HTR-8/SVneo (cell line): Measurements from ENCODE around the gene SEC11A.
A peak's percentile ranks its signal among the peaks of the same experiment; 100 is the strongest.
"Not testable (repeated sequence)": the region's sequence is repeated elsewhere in the genome, so short reads cannot be mapped to it uniquely, and the experiment has no call there.

Experiments
- DNase-seq: peaks from one replicate; pipeline ENCODE4 v3.0.0; 2011; ENCODE audit warnings: low spot score, mixed read lengths; ENCODE audit not compliant: insufficient read length
- FAIRE-seq: peaks from 2 replicates; lab custom pipeline; 2011; peaks lifted over from hg19 to GRCh38; lab: Jason Lieb, UNC

SEC11A gene

GRCh38 chr15:84740691-84741090 lies 24.8 kb upstream of the SEC11A start:
- DNase-seq (no peak), FAIRE-seq (no peak)

GRCh38 chr15:84737005-84737404 lies 21.1 kb upstream of the SEC11A start:
- DNase-seq = no peak
- FAIRE-seq = no peak

GRCh38 chr15:84736375-84736774 lies 20.4 kb upstream of the SEC11A start:
- FAIRE-seq = no peak
- no peak for DNase-seq

GRCh38 chr15:84735480-84736061 lies 19.6 kb upstream of the SEC11A start:
- not testable (repeated sequence) for FAIRE-seq, DNase-seq

- peak; percentile 81 for DNase-seq
- no peak for FAIRE-seq
Measured at GRCh38 chr15:84734794-84735479, 19.0 kb upstream of the SEC11A start.

GRCh38 chr15:84731774-84732173 lies 15.8 kb upstream of the SEC11A start:
- DNase-seq = no peak
- FAIRE-seq = no peak

GRCh38 chr15:84727429-84727828 lies 11.5 kb upstream of the SEC11A start:
- no peak for DNase-seq
- FAIRE-seq = no peak

GRCh38 chr15:84725001-84725491 lies 9.1 kb upstream of the SEC11A start:
- no peak for FAIRE-seq

GRCh38 chr15:84722628-84723027 lies 6.7 kb upstream of the SEC11A start:
- DNase-seq (no peak), FAIRE-seq (no peak)

More at GRCh38 chr15:84725001-84725491, 9.1 kb upstream of the SEC11A start:
- DNase-seq = peak; percentile 19

GRCh38 chr15:84721371-84721770 lies 5.4 kb upstream of the SEC11A start:
- no peak for FAIRE-seq
- DNase-seq = no peak

GRCh38 chr15:84715441-84716035 lies 401 bp downstream of the SEC11A start:
- no peak for DNase-seq
- FAIRE-seq = no peak

GRCh38 chr15:84714821-84715220 lies 1.1 kb downstream of the SEC11A start:
- no peak for DNase-seq
- no peak for FAIRE-seq

- DNase-seq (no peak), FAIRE-seq (no peak)
Measured at GRCh38 chr15:84714372-84714771, 1.6 kb downstream of the SEC11A start.

- FAIRE-seq (no peak), DNase-seq (no peak)
Measured at GRCh38 chr15:84703808-84704207, 12.1 kb downstream of the SEC11A start.

GRCh38 chr15:84702961-84703482 lies 12.9 kb downstream of the SEC11A start:
- no peak for FAIRE-seq

GRCh38 chr15:84699538-84700191 lies 16.3 kb downstream of the SEC11A start:
- no peak for FAIRE-seq
- no peak for DNase-seq

More at GRCh38 chr15:84702961-84703482, 12.9 kb downstream of the SEC11A start:
- DNase-seq = no peak

- DNase-seq = no peak
- FAIRE-seq = no peak
Measured at GRCh38 chr15:84697236-84697990, 18.5 kb downstream of the SEC11A start.

GRCh38 chr15:84696757-84697156 lies 19.2 kb downstream of the SEC11A start:
- FAIRE-seq (no peak), DNase-seq (no peak)

GRCh38 chr15:84690342-84690741 lies 25.6 kb downstream of the SEC11A start:
- DNase-seq (no peak), FAIRE-seq (no peak)

GRCh38 chr15:84689858-84690257 lies 26.1 kb downstream of the SEC11A start:
- FAIRE-seq (no peak), DNase-seq (no peak)
